Astrocyte of the spinal cord (primary cell): ENCODE results near the gene C1orf116.
"Not testable (repeated sequence)": the region's sequence is repeated elsewhere in the genome, so short reads cannot be mapped to it uniquely, and the experiment has no call there.

Source experiments
- DNase-seq: peaks from one replicate; pipeline ENCODE4 v3.0.0; 2011; ENCODE audit warnings: low read depth, low spot score
- H3K4me3 ChIP-seq: 2 replicates; pipeline ENCODE4 v1.5.1; 2011; ENCODE audit warnings: low read depth, mild to moderate bottlenecking, low read length, moderate library complexity
- CTCF ChIP-seq: IDR thresholded peaks from 2 replicates; pipeline ENCODE4 v1.5.1; 2012; ENCODE audit warnings: low read depth, mild to moderate bottlenecking, low read length, inconsistent platforms
- in situ Hi-C: cut with HindIII; loops from 2 replicates; pipeline ENCODE4 v1.10.0; 2017; ENCODE audit warnings: low sequenced_read_pairs

C1orf116 gene

GRCh38 chr1:207049514-207049913 lies 17.0 kb upstream of the C1orf116 start:
- in situ Hi-C loops, result no loop called here
- no peak for DNase-seq
- peak overlapping the region; percentile 85 for H3K4me3 ChIP-seq
- no peak for TF ChIP-seq CTCF

- in situ Hi-C loops, result no loop called here
- no peak for TF ChIP-seq CTCF
- H3K4me3 ChIP-seq, result no peak overlapping the region
Measured at GRCh38 chr1:207049054-207049453, 16.5 kb upstream of the C1orf116 start.

DNA sequence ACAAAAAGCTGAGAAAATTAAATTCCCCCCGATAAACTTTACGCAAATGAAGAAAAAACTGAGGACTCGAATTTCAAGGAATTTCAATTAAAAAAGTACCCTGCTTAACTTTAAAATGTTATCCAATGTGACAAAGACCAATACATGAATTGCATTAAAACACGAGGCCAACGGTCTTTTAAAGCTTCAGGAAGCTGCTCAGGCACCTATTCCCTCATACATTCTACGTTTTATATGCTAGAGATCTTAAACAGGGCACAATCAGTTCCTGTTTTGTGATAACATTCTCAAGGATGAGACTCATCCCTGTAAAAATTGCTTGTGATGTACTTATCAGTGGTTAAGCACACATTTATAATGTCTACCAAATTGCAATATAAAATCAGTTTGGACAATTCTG lies 15.5 kb upstream of the C1orf116 start:
- DNase-seq, result no peak
- no peak overlapping the region for H3K4me3 ChIP-seq
- in situ Hi-C loops, result no loop called here
- no peak for TF ChIP-seq CTCF

More at GRCh38 chr1:207049054-207049453, 16.5 kb upstream of the C1orf116 start:
- DNase-seq, result no peak

GRCh38 chr1:207047505-207047904 lies 14.9 kb upstream of the C1orf116 start:
- no peak for TF ChIP-seq CTCF
- no peak for DNase-seq
- H3K4me3 ChIP-seq, result no peak overlapping the region
- in situ Hi-C loops, result no loop called here

DNA sequence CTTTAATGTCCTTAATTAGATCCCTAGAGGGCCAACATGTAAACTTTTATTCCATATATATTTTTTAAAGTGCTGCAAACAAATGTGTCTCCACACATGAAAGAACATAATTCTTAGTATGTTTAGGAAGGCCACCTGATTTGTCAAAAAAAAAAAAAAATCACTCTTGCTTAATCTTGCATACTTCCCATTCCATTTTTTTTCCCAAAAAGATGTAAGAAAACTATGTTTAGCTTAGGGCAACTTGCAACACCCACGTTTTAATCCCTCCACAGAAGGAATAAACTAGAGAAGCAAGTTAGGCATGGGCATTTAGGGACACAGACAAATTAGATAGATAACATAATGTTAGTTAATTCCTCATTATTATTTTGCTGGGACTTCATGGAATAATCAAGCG lies 12.9 kb upstream of the C1orf116 start:
- in situ Hi-C loops, result no loop called here
- DNase-seq, result no peak
- no peak overlapping the region for H3K4me3 ChIP-seq
- TF ChIP-seq CTCF, result no peak

DNA sequence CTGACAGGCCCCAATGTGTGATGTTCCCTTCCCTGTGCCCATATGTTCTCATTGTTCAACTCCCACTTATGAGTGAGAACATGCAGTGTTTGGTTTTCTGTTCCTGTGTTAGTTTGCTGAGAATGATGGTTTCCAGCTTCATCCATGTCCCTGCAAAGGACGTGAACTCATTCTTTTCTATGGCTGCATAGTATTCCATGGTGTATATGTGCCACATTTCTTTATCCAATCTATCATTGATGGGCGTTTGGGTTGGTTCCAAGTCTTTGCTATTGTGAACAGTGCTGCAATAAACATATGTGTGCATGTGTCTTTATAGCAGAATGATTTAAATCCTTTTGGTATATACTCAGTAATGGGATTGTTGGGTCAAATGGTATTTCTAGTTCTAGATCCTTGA lies 8.8 kb upstream of the C1orf116 start:
- in situ Hi-C loops, DNase-seq, H3K4me3 ChIP-seq: not testable (repeated sequence)

- DNase-seq, result peak; percentile 15
- in situ Hi-C loops, result no loop called here
- TF ChIP-seq CTCF, result no peak
- no peak overlapping the region for H3K4me3 ChIP-seq
Measured at GRCh38 chr1:207040181-207040533, 7.6 kb upstream of the C1orf116 start.
